ENCODE results near the gene HRH1.
A peak's percentile ranks its signal among the peaks of the same experiment; 100 is the strongest.
"Not testable (repeated sequence)": the region's sequence is repeated elsewhere in the genome, so short reads cannot be mapped to it uniquely, and the experiment has no call there.

HRH1 gene

DNA sequence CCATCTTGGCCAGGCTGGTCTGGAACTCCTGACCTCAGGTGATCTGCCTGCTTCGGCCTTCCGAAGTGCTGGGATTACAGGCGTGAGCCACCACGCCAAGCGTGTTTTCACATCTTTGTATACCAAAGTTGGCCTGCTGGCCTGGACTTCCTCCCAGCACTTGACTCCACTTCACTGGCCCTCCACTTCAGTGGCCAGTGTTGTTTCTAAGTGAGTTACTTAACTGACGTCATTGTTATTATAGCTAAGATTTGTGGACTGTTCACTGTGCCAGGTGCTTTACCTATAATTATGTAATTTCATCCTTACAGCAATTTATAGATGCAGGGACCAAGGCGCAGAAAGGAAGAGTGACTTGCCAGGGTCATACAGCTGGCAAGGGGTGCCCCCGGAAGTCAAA, 52.0 kb downstream of the HRH1 start:
- DNase-seq (ENCODE audit: low spot score): no peak

DNA sequence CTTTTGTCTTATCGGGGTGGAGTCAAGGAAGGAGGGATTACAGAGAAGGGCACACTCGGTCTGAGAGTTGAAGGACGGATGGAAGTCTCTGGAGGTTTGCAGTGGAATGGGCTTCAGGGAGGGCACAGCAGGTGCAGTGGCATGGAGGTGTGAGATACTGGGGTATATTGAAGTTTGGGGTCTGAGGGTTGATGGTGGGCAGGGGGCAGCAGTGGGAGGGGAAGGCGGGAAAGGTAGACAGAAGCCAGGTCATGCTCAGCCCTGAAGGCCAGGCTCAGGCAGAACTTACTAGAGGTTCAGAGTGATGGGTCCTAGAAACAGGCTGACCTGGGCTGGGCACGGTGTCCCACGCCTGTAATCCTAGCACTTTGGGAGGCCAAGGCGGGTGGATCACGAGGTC, 52.7 kb downstream of the HRH1 start:
- no peak for DNase-seq (ENCODE audit: low spot score)

DNA sequence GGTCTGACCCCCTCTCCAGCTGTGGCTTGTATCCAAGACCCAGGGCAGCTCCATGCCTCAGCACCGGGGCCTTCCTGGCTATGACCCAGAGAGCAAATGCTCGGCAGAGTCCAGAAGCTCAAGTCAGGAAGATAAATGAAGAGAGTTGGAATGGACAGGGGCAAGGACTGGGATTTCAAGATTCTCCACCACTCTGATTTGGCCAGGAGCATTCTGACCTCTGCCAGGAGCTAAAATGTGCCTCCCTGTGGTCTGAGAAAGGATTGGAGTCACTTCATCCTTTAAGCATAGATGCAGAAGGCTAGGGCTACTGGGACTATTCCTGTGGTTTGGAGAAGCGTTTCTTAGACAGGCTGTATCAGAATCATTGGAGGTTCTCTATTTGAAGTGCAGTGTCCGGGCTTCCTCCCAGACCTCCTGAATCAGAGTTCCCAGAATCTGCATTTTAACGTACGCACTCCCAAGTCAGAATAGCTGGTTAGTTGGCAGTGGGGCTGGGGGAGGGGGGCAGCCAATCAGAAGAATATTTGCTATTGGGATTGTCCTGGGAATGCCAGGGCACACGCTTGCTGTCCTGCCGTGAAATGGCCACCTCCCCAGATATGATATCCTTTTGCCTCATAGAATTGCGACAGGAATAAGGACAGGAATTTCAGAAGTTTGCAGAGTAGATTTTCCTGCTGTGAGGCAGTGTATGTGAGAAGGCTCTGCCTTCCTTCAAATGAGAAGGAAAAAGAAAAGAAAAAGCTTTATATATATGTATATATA, 57.4 kb downstream of the HRH1 start:
- no peak for DNase-seq (ENCODE audit: low spot score)

DNA sequence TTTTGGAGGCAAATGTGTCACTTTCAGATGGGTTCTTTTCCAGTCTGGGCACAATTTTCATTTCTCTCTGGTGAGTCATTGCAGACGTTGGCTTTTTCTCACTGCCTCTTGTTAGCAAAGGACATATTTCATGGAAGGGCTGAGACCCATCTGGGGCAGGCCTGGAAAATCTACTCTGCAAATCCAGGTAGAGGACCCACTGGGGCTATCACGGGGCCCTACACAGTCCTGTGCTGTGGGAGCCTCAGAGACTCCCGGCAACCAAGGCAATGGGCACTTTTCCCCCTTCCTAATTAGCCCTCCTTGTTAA, 58.0 kb downstream of the HRH1 start:
- DNase-seq (ENCODE audit: low spot score): no peak

DNA sequence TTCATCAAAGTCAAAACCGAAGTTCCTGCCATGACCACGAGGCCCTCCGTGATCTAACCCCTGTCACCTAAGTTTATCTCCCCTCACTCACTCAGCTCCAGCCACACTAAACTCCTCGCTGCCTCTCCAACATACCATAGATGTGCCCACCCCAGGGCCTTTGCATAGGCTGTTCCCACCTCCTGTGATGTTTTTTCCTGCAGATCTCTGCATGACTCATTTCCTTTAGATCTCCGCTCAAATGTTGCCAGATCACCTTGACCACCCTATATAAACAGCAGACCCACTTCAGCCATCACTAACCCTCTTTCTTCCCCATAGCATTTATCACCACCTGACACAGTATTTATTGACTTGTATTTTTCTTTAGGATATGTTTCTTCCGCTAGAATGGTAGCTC, 58.5 kb downstream of the HRH1 start:
- DNase-seq (ENCODE audit: low spot score): no peak

DNA sequence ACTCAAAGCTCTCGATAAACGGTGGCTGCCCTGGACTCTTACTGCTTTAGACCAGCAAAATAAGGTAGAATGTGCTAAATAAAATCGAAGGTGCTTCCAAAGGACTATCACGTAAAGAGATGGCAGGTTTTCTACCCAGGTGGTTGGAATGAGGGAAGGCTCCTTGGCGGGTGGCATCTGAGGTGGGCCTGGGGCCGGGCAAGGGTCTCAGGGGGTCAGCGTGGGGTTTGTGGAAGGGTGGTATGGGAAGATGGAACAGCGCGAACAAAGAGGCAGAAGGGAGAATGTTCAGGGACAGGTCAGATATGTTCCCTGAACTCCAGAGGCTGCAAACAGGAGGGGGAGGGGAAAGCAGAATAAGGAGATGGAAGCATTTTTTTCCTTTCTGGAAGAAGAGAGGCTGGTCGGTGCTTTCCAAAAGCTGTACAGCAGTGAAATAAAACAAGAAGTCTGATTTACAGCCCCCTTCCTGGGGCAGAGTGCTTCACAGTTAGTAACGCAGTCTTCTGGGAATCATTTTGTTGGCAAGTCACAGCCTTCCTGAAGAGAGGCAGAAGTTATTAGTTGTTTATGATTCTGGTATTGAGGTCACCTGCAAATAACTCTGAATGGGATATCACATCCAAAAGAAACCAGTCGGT, 59.6 kb downstream of the HRH1 start:
- no peak for DNase-seq (ENCODE audit: low spot score)

DNA sequence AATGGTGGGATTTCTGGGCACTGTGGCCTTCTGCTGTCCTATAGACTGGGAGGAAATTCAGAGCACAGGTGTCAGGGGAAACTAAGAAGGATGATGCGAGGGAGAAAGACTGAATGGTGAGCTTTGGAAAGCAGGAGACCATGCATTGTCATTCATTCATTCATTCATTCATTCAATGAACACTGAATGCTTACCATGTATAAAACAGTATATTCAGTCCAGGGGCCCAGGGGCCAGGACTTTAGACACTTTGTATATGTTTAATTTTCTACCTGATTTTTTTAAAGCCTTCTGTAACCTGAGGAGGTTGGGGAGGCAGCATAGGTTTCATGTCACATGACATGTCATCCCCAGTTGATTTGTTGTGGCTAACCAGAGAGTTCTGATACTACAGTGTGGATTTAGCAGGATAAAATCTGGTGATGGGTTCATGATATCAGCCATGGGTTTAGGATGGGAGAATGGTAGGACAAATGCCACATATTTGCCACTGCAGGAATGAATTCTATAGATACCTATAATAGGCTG, 60.2 kb downstream of the HRH1 start:
- DNase-seq (ENCODE audit: low spot score): no peak

DNA sequence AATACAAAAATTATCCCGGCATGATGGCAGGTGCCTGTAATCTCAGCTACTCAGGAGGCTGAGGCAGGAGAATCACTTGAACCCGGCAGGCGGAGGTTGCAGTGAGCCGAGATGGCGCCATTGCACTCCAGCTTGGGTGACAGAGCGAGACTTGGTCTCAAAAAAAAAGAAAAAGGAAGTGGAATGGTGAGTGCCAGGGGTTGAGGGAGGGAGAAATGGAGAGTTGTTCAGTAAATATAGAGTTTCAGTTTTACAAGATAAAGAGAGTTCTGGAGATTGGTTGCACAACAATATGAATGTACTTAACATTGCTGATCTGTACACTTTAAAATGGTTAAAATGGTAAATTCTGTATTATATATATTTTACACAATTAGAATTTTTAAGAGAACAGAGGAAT, 63.1 kb downstream of the HRH1 start:
- DNase-seq (ENCODE audit: low spot score): not testable (repeated sequence)

DNA sequence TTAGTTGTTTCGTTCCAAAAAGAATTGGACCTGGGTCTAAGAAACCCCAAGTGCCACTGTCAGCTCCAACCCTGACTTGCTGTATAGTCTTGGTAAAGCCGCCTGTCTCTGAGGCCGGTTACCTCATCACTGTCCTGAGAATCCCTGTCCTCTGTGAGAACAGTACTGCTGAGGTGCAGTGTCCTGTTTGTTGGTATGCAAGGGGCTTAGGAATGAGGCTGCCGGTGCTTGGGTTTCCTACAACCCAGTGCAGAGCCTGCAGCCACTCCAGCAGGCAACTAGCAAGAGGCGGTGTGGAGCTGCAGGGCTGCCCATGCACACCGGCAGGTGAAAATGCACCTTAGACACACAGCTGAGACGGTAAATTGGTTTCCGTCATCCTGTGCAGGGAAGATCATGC, 65.9 kb downstream of the HRH1 start:
- no peak for DNase-seq (ENCODE audit: low spot score)

DNA sequence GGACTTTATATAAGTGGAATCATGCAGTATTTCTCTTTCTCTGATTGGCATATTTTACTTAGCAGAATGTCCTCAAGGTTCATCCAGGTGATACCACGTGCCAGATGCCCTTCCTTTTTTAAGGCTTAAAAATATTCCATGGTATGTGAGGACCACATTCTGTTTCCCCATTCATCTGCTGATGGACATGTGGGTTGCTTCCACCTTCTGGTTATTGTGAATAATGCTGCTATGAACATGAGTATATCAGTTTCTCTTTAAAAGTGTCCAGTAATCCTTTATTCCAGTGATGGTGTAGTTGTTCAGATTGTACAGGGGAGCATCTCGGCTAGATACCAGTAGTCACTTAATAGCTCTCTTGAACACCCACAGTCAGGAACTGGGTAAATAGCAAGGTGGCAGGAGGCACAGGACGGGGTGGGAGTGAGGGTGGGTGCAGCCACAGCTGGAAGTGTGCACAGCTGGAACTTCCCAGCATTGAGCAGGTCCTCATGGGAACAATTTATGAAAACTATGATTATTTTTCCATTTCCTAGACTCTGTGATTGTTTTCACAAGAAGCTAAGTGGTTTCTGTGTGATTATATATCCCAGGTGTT, 67.6 kb downstream of the HRH1 start:
- DNase-seq (ENCODE audit: low spot score): no peak

DNA sequence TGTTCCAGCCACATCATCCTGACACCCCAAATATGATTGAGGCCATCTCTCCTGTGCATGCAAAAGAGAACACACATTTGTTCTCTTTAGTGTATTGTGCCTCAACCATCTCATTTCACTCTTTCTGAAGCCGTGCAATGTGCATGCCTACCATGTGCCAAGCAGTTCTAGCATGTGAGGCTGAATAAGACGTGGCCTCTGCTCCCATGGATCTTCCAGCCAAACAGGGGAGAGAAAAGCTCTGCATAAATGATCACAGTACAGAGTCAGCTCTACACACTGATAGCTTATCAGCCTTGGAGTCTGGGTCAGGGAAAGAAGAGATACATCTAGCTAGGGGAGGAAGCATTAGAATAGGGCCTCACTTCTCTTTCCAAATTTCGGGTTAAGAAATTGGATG, 69.7 kb downstream of the HRH1 start:
- DNase-seq (ENCODE audit: low spot score): no peak

DNA sequence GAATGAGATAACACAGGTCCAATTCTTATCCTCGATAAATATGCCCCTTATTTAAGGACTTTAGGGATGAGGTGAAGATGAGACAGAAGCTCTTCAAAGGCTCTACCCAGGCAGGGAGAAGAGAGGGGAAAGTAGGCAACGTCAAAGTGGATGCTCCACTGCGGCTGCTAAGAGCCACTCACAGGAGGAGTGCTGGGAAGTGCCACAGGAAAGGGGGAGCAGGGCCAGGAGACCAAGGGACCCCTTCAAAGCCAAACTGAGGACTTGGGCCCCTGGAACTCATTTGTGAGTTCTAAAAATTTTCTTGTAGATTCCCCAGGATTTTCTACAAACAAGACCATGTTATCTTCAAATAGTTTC, 70.6 kb downstream of the HRH1 start:
- no peak for DNase-seq (ENCODE audit: low spot score)

DNA sequence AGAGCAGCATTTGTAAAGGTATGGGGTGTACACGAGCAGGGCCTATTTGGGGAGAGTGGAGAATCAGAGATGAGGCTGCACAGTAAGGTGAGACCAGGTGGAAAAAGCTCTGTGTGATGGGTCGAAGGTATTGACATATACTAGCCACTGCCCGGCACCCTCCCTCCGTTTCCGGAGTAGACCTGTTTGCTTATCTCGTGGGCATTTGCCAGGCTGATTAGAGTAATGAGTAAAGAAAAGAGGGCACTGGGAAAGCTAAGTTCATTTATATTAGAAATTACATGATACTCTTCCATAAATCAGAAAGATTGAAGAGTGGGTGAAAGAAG, 71.7 kb downstream of the HRH1 start:
- DNase-seq (ENCODE audit: low spot score): no peak

DNA sequence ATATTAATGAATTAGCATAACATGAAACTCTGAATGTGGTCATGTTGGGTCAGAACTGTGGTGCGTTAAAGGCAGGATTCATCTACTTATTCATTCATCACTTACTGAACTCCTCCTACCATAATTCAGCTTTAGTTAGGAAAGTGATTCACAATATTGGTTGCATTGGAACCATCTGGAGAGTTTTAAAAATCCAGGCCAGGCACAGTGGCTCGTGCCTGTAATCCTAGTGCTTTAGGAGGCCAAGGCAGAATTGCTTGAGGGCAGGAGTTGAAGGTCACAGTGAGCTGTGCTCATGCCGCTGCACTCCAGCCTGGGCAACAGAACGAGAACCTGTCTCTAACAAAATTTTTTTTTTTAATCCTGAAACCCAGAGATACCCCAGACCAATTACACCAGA, 73.7 kb downstream of the HRH1 start:
- no peak for DNase-seq (ENCODE audit: low spot score)

DNA sequence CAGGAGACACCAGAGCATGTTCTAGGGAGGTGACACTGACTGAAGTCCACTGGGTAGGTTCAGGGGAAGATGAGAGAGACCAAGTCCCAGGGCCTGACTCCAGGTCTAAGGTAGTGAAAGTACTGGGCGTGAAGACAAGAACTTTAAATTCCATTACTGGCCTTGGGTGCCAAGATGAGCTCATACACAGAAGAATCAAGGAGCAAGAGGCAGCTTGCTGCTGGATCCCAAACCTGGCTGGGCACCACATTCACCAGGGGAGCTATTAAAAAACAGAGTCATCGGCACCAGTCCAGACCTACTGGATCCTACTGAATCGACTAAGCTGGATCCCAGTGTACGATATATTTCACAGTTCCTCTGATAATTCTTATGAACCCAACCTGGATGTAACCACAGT, 75.8 kb downstream of the HRH1 start:
- DNase-seq (ENCODE audit: low spot score): no peak

DNA sequence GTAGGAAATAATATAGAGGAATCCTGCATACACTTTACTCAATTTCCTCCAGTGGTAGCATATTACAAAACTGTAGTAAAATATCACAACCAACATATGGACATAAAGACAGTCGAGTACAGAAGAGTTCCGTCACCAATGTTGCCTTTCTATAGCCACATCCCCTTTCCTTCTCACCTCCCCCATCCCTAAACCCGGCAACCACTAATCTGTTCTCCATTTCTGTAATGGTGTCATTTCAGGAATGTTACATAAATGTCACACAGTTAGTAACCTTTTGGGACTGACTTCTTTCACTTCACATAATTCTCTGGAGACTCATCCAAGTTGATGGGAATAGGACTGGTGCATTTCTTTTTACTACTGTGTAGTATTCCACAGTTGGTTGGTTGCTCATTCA, 76.5 kb downstream of the HRH1 start:
- no peak for DNase-seq (ENCODE audit: low spot score)

DNA sequence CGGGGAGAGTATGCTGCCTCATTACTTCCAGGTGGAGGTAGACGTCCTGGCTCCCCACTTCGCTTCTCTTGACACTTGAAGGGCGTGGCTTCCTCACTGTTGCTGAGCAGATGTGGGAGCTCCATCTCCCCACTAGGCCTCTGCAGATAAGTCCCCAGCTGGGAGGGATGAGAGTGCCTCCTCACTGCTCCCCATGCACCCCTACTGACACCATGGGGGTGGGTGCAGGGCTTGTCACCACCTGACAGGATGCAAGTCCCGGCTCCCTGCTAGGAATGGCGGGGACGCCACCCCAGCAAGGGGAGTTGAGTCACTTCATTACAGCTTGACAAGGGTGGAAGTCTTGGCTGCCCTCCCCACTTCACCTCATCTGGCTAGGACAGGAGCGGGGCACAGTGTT, 81.1 kb downstream of the HRH1 start:
- DNase-seq (ENCODE audit: low spot score): no peak

DNA sequence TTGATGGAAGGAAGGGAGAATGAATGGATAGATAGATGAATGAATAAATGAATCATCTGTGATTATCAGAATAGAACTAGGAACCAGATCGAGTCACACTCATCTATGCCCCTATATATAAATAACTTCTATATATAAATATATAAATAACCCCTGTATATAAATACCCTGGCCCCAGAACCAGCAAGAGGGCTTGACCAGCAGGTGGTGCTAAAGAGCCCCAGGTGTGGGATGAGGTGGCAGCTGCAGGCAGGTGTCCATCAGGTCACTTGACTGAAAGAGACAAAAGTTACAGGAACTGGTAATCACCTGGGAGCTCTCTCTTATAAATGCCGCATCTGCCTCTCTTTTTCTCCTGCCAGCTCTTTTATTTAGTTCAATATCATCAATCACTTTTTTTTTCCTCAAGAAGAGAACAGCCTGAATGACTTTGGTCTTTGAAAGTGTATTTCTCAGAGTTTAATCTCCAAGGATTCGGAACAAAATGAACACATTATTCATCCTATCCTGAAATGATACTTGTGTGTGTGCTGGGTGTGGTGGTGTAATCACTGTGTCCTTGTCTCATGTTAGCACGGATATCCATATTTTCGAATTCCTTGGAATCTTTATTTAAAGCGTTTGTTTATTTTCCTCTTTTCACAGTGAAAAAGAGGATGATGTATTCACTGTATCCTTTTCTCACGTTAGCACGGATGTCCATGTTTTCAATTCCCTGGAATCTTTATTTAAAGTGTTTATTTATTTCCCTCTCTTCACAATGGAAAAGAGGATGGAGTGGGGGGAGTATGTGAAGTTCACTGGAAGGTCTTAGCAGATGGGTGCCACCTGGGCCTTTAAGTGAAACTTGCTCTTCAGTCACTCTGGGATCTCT, 82.5 kb downstream of the HRH1 start:
- peak; percentile 12 for DNase-seq (ENCODE audit: low spot score)

DNA sequence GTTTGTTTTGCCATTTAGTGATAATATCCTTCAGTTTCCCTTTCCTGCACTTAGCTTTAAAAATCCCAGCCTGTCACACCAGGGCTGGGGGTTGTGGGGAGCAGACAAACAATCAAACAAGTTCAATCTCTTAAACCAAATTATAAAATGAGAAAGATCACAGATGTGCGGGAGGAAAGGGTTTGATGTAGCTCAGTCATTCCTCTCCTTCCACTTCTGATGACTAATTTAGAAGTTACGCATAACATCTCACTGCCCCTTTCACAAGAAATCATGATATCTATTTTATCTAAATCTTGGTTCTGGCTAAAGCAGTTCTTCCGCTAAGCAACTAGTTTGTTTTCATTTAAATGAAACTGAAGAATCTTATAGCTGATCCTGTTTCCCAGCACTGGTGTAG, 83.8 kb downstream of the HRH1 start:
- DNase-seq (ENCODE audit: low spot score): no peak

DNA sequence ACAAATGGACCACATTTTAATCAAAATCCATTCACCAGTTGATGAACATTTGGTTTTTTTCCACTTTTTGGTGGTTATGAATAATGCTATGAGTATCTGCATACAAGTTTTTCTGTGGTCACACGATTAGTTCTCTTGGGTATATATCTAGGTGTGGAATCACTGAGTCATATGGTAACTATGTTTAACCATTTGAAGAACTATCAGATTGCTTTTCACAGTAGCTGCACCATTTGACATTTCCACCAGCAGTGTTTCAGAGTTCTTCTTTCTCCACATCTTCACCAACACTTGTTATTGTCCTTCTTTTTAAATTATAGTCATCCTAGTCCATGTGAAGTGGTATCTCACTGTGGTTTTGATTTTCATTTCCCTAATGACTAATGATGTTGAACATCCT, 84.6 kb downstream of the HRH1 start:
- DNase-seq (ENCODE audit: low spot score): no peak

DNA sequence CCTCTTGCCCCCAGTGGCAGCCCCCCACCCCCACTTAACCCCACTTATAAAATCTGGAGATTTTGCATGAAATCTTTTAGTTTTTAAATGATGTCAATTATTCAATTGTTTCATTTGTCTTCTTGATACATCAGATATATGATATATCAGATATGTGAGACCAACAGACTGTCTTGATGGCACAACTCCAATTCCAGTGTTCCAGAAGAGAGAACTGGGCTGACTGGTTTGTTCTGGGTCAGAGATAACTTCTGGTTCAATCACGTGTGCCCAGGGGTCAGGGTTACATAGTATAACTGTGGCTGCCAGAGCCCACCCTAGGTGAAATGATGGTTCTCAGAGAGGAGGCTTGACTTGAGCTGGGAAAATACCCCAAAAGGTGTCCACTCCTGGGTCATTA, 85.5 kb downstream of the HRH1 start:
- DNase-seq (ENCODE audit: low spot score): no peak

DNA sequence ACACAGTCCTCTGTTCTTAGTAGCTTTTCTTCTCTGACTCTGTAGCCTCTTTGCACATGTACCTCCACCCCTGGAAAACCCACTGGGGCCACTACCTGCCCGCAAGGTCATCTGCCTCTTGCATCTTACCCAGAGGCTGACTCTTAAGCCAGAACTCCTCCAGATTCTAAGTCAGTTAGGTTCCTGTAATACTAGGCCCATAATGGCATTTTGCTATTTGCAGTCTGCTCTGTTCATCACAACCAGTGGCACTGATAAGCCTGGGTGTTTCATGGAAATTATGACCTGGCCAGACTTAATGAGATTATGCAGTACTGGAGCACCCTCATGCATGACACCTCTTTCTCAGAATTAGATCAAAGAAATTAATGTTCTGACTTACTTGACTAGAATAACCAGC, 86.2 kb downstream of the HRH1 start:
- no peak for DNase-seq (ENCODE audit: low spot score)

DNA sequence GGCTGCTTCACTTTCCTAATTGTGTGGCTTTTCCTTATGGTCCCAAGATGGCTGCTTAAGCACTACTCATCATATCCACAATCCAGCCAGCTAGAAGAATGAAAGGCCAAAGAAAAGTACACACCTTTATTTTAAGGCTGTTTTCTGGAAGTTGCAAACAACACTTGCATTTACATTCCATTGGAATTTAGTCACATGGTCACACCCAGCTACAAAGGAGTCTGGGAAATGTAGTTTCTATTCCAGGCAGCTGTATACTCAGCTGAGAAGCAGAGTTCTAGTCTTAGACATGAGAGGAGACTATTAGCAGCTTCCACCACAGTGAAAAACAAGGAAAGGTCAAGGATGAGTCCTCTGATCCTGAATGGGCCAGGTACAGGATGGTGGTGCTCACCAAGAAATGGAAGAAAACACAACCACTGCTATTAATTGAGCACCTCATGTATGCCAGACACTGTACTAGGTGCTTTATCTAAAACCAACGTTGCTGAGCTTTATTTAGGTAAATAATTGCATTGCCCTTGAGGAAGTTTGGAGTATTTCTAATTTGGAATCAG, 89.9 kb downstream of the HRH1 start:
- DNase-seq (ENCODE audit: low spot score): no peak
